Renal cortex interstitium (tissue), 11 donors: ENCODE measurements around the gene ZNF649. TPM values are rescaled to one million over a fixed set of nuclear protein-coding genes. Genes with fewer than 3 reads are reported as not detected.
"Not testable (repeated sequence)": the region's sequence is repeated elsewhere in the genome, so short reads cannot be mapped to it uniquely, and the experiment has no call there.

Experiments used
- DNase-seq, 11 donors: peaks; one replicate each; pipeline ENCODE4 v3.0.0-alpha.2; 2013; ENCODE audit warnings: low read depth in 9 of 11, low spot score in 4 of 11; ENCODE audit errors: extremely low read depth in 1 of 11
- polyA plus RNA-seq, 3 donors: library from polyadenylated mRNA; unstranded; fragments of 120-200 nt; gene quantifications; one replicate each; pipeline ENCODE4 v1.2.1, GENCODE V29; 2013; ENCODE audit not compliant: insufficient read length in 3 of 3

ZNF649 gene
- polyA plus RNA-seq, 3 donors = 27.5 to 32.0 (median 29.3) TPM

DNA sequence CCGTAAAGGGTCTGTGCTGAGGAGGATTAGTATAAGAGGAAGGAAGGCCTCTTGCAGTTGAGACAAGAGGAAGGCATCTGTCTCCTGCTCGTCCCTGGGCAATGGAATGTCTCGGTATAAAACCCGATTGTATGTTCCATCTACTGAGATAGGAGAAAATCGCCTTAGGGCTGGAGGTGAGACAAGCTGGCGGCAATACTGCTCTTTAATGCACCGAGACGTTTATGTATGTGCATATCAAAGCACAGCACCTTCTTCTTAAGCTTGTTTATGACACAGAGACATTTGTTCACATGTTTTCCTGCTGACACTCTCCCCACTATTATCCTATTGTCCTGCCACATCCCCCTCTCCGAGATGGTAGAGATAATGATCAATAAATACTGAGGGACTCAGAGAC lies 1.3 kb upstream of the ZNF649 start:
- not testable (repeated sequence) for DNase-seq

DNA sequence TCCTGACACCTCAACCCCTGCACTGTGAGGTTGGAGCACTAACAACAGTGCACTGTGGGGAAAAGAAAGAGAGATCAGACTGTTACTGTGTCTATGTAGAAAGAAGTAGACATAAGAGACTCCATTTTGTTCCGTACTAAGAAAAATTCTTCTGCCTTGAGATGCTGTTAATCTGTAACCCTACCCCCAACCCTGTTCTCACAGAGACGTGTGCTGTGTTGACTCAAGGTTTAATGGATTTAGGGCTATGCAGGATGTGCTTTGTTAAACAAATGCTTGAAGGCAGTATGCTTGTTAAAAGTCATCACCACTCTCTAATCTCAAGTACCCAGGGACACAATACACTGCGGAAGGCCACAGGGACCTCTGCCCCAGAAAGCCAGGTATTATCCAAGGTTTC lies 822 bp upstream of the ZNF649 start:
- DNase-seq = not testable (repeated sequence)

DNA sequence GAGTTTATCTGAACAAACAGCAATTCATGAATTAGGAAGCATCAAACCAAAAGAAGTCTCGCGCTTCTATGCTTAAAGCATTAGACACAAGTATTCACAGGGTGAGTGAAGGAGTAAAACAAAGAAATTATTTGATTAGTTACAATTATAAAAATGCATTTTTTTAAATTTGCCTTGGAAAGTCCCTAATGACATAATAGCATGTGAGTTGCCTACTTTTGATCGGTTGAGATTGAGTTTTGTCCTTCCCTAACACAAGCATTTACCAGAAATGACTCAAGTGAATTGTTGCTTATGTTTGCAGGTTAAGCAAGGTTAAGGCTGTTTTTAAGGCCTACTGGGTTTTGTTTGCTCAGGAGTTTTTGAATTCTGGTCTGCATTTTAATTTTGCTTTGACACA lies 389 bp upstream of the ZNF649 start:
- DNase-seq = no peak

DNA sequence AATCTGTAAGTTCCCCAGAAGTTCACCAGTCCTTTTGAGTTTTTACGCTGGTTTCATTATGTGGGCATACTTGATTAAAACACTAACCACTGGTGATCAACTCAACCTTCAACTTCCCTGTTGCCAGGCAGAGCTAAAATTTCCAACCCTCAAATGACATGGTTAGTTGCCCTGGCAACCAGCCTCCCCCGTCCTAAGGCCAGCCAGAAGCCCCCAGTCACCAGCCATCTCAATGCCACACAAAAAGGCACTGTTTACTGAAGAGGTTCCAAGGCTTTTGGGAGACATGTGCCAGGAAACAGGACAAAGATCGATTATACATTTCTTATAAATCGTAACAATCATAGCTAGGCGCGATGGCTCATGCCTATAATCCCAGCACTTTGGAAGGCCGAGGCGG lies 1.6 kb downstream of the ZNF649 start:
- DNase-seq = no peak

DNA sequence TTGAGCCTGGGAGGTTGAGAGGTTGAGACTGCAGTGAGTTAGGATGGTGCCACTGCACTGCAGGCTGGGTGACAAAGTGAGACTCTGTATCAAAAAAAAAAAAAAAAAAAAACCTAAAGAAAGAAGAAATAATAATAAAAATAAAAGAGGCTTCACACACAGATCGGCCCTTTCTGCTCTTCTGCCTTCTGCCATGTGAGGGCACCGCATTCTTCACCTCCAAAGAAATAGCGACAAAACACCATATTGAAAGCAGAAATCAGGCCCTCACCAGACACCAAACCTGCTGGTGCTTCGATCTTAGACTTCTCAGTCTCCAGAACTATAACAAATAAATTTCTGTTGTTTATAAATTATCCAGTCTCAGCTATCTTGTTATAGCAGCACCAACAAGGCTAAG lies 3.0 kb downstream of the ZNF649 start:
- no peak for DNase-seq

DNA sequence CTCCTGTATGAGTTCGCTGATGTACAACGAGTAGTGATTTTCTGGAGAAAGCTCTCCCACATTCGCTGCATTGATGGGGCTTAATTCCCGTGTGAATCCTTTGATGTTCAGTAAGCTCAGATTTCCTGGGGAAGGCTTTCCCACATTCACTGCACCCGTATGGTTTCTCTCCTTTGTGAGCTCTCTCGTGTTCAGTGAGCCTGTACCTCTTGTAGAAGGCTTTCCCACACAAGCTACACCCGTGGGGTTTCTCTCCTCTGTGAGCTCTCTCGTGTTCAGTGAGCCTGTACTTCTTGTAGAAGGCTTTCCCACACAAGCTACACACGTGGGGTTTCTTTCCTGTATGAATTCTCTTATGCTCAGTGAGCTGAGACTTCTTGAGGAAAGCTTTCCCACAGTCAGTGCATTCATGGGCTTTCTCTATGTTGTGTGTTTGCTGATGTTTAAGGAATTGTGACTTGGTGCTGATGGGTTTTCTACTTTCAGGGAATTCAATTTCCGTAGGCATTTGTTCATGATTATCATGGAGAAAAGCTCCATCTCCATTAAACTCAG lies 13.5 kb downstream of the ZNF649 start:
- no peak for DNase-seq

DNA sequence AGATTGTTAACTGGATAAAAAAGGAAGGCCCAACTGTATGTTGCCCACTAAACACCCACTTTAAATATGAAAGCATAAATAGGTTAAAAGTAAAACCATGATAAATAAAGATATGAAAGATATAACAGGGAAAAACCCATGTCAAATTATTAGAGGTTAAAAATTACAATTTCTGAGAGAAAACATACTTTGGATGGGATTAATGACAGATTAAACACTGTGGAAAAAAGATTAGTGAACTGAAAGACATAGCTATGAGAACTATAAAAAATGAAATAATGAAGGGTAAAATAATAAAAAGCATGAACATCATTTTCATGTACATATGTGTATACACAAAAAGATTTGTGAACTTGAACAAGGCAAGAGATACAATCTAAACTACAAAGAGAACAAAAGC lies 14.9 kb downstream of the ZNF649 start:
- no peak for DNase-seq

DNA sequence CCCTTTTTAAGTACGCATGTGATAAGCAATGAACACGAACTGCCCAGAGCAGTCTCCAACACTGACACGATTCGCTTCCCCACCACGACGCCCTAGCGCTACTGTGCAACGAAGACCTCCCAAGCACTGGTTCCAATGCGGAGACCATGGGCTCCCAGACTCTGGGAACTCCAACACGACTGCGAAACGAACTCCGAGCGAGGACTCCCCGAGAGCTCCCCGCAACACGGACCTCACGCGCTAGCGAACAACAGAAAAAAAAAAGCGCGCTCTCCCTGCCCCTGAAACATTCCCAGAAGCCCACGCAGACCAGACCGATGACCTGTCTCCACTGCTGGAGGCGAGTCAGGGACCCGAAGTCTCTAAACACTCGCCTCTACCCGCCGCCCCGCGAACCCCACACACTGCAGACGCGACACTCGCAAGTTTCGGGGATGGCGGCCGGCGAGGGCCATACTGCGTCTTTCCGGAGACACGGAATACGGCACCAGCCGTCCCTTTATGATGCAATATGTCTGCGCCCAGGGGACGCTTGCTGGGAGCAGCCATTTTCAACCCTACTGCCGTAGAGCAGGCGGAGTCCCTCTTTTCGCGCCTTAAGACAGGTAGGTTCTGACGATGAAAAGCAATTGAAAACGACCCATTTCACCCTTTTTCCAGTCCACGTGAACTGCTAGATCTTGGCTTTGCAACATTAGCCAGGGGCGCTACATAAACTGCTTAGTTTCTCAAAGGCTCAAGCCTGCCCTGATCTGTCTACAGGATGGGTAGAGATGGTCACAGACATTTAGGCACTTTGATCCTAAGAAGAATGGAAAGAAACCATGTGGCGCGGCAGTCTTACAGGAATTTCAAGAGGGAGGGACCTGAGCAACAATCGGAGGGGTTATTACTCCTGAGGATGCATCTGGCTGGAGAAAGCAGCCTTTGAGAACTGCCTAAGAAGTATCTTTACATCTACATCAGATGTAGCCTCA lies 17.0 kb downstream of the ZNF649 start, which contains the start of gene ZNF577:
ZNF577 (minus strand) TSS at position 430 of the 977 bp plus-strand sequence. CDS start 7,569 bp downstream, outside the sequence.
- DNase-seq = peak; percentile 82 to 96 (median 92)

DNA sequence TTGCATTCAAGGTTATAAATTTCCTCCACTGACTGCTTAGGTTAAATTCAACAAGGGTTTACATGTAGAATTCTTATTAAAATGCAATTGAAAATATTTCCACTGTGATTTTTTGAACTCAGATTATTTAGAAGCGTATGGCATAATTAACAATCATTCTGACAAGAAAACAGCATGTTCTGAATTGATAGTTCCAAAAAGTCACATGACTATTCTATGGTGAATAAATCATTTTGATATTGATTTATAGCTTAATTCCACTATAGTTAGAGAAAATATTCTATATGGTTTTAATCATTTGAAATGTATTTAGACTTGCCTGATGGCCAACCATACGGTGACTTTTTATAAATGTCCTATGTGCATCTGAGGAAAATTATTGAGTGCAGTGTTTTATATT lies 20.1 kb downstream of the ZNF649 start:
- no peak for DNase-seq

DNA sequence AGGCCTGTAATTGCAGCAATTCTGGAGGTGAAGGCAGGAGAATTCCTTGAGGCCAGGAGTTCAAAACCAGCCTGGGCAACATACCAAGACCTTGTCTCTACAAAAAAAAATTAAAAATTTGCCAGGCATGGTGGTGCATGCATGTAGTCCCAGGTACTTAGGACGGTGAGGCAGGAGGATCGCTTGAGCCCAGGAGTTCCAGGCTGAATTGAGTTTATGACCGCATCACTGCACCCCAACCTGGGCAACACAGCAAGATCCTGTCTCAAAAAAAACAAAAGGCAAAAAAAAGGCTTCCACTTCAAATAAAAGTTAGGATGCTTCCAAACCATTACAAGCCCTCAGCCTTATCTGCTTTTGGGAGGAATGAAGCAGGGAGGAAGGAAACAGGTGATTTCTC lies 22.3 kb downstream of the ZNF649 start:
- no peak for DNase-seq

DNA sequence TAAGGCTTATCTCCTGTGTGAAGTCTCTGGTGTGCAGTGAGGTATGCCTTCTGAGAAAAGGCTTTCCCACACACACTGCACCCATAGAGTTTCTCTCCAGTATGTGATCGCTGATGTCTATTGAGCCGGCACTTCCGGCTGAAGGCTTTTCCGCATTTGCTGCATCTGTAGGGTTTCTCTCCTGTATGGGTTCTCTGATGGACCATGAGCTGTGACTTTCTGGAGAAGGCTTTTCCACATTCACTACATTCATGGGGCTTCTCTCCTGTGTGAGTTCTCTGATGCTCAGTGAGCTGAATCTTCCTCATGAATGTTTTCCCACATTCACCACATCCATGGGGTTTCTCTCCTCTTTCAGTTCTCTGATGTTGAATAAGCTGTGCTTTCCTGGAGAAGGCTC lies 31.7 kb downstream of the ZNF649 start:
- no peak for DNase-seq

DNA sequence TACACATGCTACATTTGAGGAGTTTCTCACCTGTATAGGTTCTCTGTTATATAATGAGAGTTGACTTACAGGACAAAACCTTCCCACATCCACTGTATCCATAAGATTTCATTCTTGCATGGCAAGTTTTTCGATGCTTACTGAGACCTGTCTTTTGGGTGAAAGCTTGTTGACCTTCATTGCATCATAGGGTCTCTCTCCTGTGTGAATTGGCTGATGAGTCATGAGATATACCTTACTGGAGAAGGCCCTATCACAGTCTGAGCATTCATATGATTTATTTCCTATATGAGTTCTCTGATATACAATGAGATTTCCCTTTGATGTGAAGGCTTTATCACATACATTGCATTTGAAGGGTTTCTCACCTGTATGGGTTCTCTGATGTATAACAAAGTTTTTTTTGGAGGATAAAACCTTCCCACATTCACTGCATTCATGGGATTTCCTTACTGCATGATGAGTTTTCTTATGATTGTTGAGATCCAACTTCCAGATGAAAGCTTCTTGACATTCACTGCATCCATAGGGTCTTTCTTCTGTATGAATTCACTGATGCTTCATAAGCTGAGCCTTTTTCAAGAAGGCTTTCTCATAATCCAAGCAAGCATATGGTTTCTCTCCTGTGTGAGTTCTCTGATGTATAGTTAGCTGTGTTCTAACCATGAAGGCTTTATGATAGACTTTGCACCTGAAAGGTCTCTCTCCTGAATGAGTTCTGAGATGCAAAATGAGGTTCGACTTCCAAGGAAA lies 42.8 kb downstream of the ZNF649 start:
- no peak for DNase-seq

Other genes with a start within 250 kb of the ZNF649 start
- 10 to 100 TPM; 15.4 to 30.3 (median 18.0) TPM for gene SPACA6, start 211.7 kb downstream of the ZNF649 start, polyA plus RNA-seq
- gene HAS1, start 181.0 kb downstream of the ZNF649 start, polyA plus RNA-seq = under 1 TPM in 2 of 3 donors, not detected in 1; 0.14 to 0.29 TPM
- 1 to 10 TPM; 1.2 to 5.0 (median 1.5) TPM for gene FPR1, start 153.1 kb downstream of the ZNF649 start, polyA plus RNA-seq
- gene FPR2, start 143.8 kb downstream of the ZNF649 start, polyA plus RNA-seq = under 1 TPM; 0.26 to 0.38 (median 0.33) TPM
- gene FPR3, start 109.9 kb downstream of the ZNF649 start, polyA plus RNA-seq = under 1 TPM; 0.19 to 0.67 (median 0.34) TPM
- 10 to 100 TPM; 41.0 to 47.7 (median 44.2) TPM for gene ZNF577, start 17.1 kb downstream of the ZNF649 start, polyA plus RNA-seq
- 10 to 100 TPM; 13.3 to 13.9 (median 13.7) TPM for gene ZNF613, start 22.5 kb upstream of the ZNF649 start, polyA plus RNA-seq
- gene ZNF350, start 81.8 kb upstream of the ZNF649 start, polyA plus RNA-seq = 10 to 100 TPM; 16.9 to 22.1 (median 18.7) TPM
- gene ZNF615, start 103.2 kb upstream of the ZNF649 start, polyA plus RNA-seq = 10 to 100 TPM; 15.7 to 19.8 (median 19.1) TPM
- 10 to 100 TPM; 15.5 to 18.9 (median 18.4) TPM for gene ZNF614, start 123.4 kb upstream of the ZNF649 start, polyA plus RNA-seq
- 10 to 100 TPM; 22.6 to 25.1 (median 24.9) TPM for gene ZNF432, start 143.8 kb upstream of the ZNF649 start, polyA plus RNA-seq
- 10 to 100 TPM; 15.9 to 28.2 (median 16.8) TPM for gene ZNF841, start 190.7 kb upstream of the ZNF649 start, polyA plus RNA-seq
- gene ZNF616, start 234.9 kb upstream of the ZNF649 start, polyA plus RNA-seq = 10 to 100 TPM; 18.3 to 23.3 (median 20.4) TPM